A673 (cell line): ENCODE measurements around the gene LRP11. TPM values are rescaled to one million over a fixed set of nuclear protein-coding genes. Genes with fewer than 3 reads are reported as not detected.

Experiments
- BruUV-seq: library from RNA; stranded (reverse); fragments of 400-500 nt; replicated peaks from 2 replicates; lab custom pipeline; 2021; lab: Mats Ljungman, UMichigan
- CTCF ChIA-PET: fragments of 300-600 bp; sonication (Branson Sonifier 250); formaldehyde crosslinking; loops from one replicate; lab custom pipeline; 2022; ENCODE audit warnings: antibody characterized with exemption; lab: Charles Lee
- POLR2A ChIA-PET: fragments of 300-600 bp; sonication (Branson Sonifier 250); formaldehyde crosslinking; loops from one replicate; lab custom pipeline; 2022; ENCODE audit warnings: antibody characterized with exemption; ENCODE audit not compliant: low non-redundant PET; lab: Charles Lee
- DNase-seq: peaks from one replicate; pipeline ENCODE4 v3.0.0-alpha.2; 2015; ENCODE audit warnings: low spot score
- H3K27ac ChIP-seq: fragments of 200-600 bp; sonication (generic); 2 replicates; pipeline ENCODE4 v1.5.1; 2016; ENCODE audit warnings: mixed run types, low read depth, mild to moderate bottlenecking, mixed read lengths, antibody characterized with exemption, low read length; ENCODE audit not compliant: poor library complexity, severe bottlenecking
- H3K27me3 ChIP-seq: fragments of 200-600 bp; sonication (generic); replicated peaks from 2 replicates; pipeline ENCODE4 v1.6.1; 2017; ENCODE audit warnings: mixed run types, low read depth, mild to moderate bottlenecking, mixed read lengths, antibody characterized with exemption, low read length; ENCODE audit not compliant: insufficient read depth, poor library complexity
- H3K36me3 ChIP-seq: fragments of 200-600 bp; sonication (generic); 2 replicates; pipeline ENCODE4 v1.6.1; 2016; ENCODE audit warnings: mixed run types, mild to moderate bottlenecking, mixed read lengths, antibody characterized with exemption, low read length; ENCODE audit not compliant: insufficient read depth, poor library complexity, severe bottlenecking
- H3K4me1 ChIP-seq: fragments of 200-600 bp; sonication (generic); 2 replicates; pipeline ENCODE4 v1.6.1; 2017; ENCODE audit warnings: mixed run types, mild to moderate bottlenecking, mixed read lengths, antibody characterized with exemption, low read length; ENCODE audit not compliant: insufficient read depth, poor library complexity, severe bottlenecking
- H3K4me3 ChIP-seq: fragments of 200-600 bp; sonication (generic); 2 replicates; pipeline ENCODE4 v1.5.1; 2016; ENCODE audit warnings: low read depth, mixed run types, mild to moderate bottlenecking, mixed read lengths, low read length; ENCODE audit not compliant: poor library complexity, severe bottlenecking
- H3K9me3 ChIP-seq: fragments of 200-600 bp; sonication (generic); 2 replicates; pipeline ENCODE4 v1.6.1; 2016; ENCODE audit warnings: mixed run types, low read depth, mild to moderate bottlenecking, mixed read lengths, antibody characterized with exemption, low read length; ENCODE audit not compliant: poor library complexity, severe bottlenecking
- EZH2 ChIP-seq: fragments of 200-600 bp; sonication (generic); IDR thresholded peaks from 2 replicates; pipeline ENCODE4 v1.6.1; 2017; ENCODE audit warnings: borderline replicate concordance, low read depth, mild to moderate bottlenecking, mixed read lengths, antibody characterized with exemption, low read length; ENCODE audit not compliant: poor library complexity, severe bottlenecking
- intact Hi-C: fragments of 100-400 bp; cut with micrococcal nuclease; formaldehyde crosslinking; loops from one replicate; pipeline ENCODE4 v1.10.0; 2022; ENCODE audit not compliant: unreplicated experiment
- total RNA-seq: library from RNA; stranded (reverse); gene quantifications from 2 replicates; pipeline ENCODE4 v1.2.3, GENCODE V29; 2021
- TF ChIP-seq, protein P1 (sequence below): fragments of 300-800, 200-600 bp; sonication (generic); conservative IDR thresholded peaks from 2 replicates; pipeline ENCODE4 v1.5.1; 2017; ENCODE audit warnings: low read depth, mild to moderate bottlenecking, antibody characterized with exemption, low read length, moderate library complexity, mixed read lengths

The LRP11 gene
- total RNA-seq, 1 experiment from 2014 or later, result 56.1 TPM

- H3K36me3 ChIP-seq, result peaks cover 18% of the 10 kb centered on the region
- no peak for TF ChIP-seq EZH2
- TF ChIP-seq, protein P1, sequence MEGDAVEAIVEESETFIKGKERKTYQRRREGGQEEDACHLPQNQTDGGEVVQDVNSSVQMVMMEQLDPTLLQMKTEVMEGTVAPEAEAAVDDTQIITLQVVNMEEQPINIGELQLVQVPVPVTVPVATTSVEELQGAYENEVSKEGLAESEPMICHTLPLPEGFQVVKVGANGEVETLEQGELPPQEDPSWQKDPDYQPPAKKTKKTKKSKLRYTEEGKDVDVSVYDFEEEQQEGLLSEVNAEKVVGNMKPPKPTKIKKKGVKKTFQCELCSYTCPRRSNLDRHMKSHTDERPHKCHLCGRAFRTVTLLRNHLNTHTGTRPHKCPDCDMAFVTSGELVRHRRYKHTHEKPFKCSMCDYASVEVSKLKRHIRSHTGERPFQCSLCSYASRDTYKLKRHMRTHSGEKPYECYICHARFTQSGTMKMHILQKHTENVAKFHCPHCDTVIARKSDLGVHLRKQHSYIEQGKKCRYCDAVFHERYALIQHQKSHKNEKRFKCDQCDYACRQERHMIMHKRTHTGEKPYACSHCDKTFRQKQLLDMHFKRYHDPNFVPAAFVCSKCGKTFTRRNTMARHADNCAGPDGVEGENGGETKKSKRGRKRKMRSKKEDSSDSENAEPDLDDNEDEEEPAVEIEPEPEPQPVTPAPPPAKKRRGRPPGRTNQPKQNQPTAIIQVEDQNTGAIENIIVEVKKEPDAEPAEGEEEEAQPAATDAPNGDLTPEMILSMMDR, result no peak
- DNase-seq, result no peak
- CTCF ChIA-PET, result no interaction called here
- intact Hi-C loops, result no loop called here
- POLR2A ChIA-PET, result no interaction called here
- no peak overlapping the region for H3K4me3 ChIP-seq
- H3K27ac ChIP-seq, result no peak overlapping the region
- H3K9me3 ChIP-seq, result no peaks in the 10 kb centered on the region
- H3K4me1 ChIP-seq, result no peaks in the 10 kb centered on the region
- H3K27me3 ChIP-seq, result no peaks in the 10 kb centered on the region
- BruUV-seq, result no TSS peak
These were observed 38.9 kb downstream of the LRP11 start for GRCh38 chr6:149825292-149825691.

GRCh38 chr6:149823013-149823412 lies 41.1 kb downstream of the LRP11 start:
- POLR2A ChIA-PET, result no interaction called here
- intact Hi-C loops, result no loop called here
- no peaks in the 10 kb centered on the region for H3K27me3 ChIP-seq
- H3K36me3 ChIP-seq, result peaks cover 14% of the 10 kb centered on the region
- no TSS peak for BruUV-seq
- TF ChIP-seq EZH2, result no peak
- TF ChIP-seq, protein P1, result no peak; the same call in 1 of the 2 replicates
- no peaks in the 10 kb centered on the region for H3K9me3 ChIP-seq
- no peak for DNase-seq
- no peaks in the 10 kb centered on the region for H3K4me1 ChIP-seq
- H3K4me3 ChIP-seq, result no peak overlapping the region
- H3K27ac ChIP-seq, result no peak overlapping the region
- CTCF ChIA-PET, result no interaction called here

GRCh38 chr6:149821492-149821891 lies 42.7 kb downstream of the LRP11 start:
- H3K4me3 ChIP-seq, result no peak overlapping the region
- TF ChIP-seq EZH2, result no peak
- TF ChIP-seq, protein P1, result no peak
- H3K4me1 ChIP-seq, result no peaks in the 10 kb centered on the region
- peaks cover 14% of the 10 kb centered on the region for H3K36me3 ChIP-seq
- no peak for DNase-seq
- H3K27me3 ChIP-seq, result no peaks in the 10 kb centered on the region
- H3K9me3 ChIP-seq, result no peaks in the 10 kb centered on the region
- intact Hi-C loops, result no loop called here
- H3K27ac ChIP-seq, result no peak overlapping the region
- CTCF ChIA-PET, result no interaction called here
- POLR2A ChIA-PET, result no interaction called here
- BruUV-seq, result no TSS peak
